KBM-7 (cell line): ENCODE measurements around the gene HPGD.

Experiments used
- DNase-seq: peaks from one replicate; pipeline ENCODE4 v3.0.0-alpha.2; 2015
- in situ Hi-C: fragments of 300-500 bp; cut with MboI; formaldehyde crosslinking; loops from 2 replicates; pipeline ENCODE4 v1.14.3; 2020; ENCODE audit warnings: low sequenced_read_pairs, low pct_unique_long_range_greater_than_20kb, mixed read lengths

The HPGD gene

DNA sequence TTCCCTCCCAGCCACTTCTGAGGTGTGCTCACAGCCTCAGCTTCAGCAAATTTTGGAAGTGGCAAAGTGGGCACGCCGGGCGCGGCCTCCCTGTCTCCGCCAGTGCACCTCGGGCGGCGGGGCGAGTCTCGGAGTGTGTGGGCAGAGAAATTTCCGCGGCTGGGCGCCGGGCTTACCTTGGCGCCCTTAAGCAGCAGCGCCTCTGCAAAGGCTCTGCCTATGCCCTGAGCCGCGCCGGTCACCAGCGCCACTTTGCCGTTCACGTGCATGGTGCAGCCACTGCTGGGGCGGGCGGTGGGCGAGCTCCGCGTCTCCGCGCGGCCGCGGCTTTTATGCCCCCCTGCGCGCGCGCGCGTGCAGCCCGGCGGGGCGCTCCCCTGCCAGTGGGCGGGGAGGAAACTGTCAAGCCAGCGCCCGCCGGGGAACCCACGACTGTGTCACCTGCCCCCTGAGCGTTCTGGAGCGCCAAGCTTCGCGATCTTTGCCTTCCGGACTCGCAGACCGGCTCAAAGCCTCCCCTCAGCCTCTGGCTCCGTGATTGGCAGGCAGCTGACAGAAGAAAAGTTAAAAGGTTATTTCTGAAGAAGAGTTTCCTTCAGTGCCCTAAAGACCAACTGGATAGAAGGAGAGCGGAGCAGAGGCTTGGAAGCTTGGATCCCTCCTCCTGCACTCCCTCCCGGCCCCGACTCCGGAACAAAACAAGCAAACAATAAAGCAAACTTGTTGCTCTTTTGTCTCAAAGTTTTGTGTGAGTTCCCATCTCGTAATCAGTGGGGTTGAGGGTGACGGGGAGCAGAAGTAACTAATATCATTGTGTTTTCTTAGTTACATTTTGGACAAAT, at the start of gene HPGD:
TSS of gene HPGD (minus strand) at position 306 of the 842 bp plus-strand sequence. CDS start at position 269, 37 bp downstream.
- DNase-seq: peak; percentile 29
- in situ Hi-C loops: no loop called here

DNA sequence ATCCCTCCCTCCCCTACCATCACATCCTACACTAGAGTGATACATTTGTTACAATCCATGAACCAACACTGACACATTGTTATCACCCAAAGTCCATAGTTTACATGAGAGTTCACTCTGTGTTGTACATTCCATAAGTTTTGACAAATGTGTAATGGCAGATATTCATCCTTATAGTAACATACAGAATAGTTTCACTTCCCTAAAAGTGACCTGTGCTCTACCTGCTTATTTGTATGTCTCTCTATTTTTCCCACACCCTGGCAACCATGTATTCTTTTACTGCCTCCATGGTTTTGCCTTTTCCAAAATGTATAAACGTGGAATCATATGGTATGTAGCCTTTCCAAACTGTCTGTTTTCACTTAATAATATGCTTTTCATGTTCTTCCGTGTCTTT, 42.2 kb upstream of the HPGD start:
- in situ Hi-C loops: no loop called here
- no peak for DNase-seq

DNA sequence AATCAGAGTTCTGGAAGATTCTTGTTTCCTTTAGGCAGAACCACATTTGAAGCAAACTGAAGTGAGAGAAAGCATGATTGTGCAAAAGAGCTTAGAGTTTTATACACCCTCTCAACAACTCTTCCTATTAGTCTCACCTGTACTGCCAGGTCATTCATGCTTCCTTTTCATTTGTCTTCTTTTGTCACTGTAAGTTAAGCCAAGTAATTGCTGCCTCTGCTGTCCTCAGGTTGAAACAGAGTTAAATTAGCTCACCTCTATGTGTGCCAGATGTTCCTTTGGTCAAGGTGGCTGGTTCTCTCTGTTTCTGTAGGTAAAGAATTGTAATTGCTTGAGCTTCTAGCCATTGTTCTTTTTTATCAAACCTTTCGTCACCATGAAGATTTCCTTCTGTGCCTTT, 41.1 kb upstream of the HPGD start:
- in situ Hi-C loops: no loop called here
- DNase-seq: no peak

DNA sequence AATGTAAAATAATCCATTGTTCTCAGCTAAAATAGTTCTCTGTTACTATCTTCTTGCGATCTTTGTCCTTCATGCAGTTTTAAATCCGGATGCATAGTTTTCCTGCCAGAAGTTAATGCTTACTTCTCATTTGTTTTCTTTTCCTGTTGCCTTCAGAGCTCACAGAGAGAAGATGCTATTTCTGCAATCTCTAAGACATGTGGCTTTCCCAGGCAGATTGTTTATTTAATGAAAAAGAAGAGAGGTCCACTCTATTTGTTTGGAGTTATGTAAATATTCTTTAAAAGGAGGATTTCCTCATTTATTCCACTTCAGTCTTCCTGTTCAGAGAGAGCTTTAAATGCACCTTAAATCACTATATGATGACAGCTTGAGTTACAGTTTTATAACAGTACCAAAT, 39.3 kb upstream of the HPGD start:
- in situ Hi-C loops: no loop called here
- DNase-seq: no peak

DNA sequence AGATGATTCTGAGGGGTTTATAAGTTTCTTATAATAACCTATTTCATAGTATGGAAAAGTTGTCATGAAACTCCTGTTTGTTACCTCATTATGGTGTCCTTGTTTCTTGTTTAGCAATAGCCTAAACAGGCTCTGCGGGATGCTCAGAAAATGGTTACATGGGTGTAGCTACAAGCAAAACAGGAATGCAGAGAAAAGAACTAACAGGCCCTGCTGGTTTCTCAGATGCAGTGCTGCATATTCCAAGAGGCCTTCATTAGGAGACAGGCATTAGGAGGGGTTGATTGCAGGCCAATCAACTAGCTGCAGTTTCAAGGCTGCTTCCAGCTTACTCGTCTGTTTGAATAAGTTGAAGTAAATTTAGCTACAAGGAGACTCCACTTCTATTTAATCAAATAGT, 37.6 kb upstream of the HPGD start:
- in situ Hi-C loops: no loop called here
- DNase-seq: no peak

DNA sequence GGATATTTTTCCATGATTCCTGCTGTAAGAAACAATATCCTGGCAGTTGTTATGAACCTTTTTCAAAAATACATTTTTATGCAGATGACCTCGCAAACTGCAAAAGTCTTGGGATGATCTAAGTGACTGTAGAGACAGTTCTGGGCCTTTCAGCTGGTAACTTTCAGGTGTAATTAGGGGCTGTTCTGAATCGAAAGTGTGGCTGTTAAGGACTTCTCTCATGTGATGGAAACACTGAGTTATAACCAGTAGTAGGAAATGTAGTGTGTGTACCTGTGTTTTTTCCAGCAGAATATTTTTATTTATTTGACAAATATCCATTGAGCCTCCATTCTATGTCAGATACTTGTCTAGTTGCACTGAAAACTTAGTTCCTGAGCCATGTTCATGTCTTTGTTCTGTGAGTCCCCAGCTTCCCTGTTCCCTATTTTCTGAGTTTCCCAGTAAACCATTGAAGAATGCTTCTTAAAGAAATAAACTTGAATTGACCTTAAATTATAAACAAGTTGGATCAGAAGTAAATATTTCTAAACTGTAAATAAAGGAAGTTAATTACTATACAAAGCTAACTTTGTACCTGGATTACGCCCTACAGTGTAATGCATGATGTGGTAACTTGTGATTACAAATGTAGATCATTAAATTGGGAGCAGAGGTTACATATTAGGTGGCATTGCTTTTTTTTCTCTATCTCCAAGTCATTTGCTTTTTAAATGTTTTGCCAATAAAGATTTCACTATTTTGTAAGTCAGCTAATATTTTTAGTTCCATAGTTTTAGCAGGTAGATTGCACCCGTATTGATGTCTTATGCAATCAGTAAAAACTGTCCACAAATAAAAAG, 33.7 kb upstream of the HPGD start:
- DNase-seq: no peak
- in situ Hi-C loops: no loop called here

DNA sequence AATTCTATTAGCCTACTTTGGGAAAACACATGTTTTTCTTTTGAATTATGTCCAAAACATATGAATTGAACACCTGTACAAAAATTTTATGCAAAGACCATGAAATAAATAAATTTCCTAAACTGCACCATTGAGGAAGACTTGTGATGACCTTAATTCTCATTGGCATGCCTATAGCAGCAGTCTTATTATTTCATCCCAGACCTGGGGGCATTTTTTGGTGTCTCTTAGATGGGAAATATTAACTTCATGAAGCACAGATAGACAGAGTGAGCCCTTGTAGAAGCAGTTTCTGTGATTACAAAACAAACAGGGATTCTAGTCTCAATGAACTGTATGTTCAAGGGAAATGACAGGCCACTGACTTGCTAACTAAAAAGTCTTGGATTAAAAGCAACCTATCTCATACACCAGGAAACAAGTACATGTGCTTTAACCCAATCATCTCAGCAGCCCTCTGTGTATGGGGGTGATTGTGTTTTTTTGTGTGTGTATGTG, 32.0 kb upstream of the HPGD start:
- DNase-seq: no peak
- in situ Hi-C loops: no loop called here

DNA sequence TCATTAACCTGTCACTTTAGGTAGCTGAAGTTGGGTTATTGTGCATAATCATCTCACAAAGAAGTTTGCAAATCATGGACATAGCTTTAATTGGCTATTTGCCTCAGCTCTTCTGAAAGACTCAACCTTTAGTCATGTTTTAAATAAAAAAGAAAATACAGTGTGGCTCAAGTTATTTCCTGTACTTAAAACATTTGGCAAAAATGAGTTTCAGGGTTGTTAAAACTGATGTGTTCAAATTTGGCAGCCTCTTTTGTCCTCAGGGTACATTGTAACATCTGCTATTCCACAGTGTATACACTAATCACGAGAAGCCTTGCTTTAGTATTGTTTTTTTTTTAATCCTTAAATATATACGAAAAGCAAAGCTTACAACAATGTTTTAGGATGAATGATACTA, 31.5 kb upstream of the HPGD start:
- in situ Hi-C loops: no loop called here
- no peak for DNase-seq

DNA sequence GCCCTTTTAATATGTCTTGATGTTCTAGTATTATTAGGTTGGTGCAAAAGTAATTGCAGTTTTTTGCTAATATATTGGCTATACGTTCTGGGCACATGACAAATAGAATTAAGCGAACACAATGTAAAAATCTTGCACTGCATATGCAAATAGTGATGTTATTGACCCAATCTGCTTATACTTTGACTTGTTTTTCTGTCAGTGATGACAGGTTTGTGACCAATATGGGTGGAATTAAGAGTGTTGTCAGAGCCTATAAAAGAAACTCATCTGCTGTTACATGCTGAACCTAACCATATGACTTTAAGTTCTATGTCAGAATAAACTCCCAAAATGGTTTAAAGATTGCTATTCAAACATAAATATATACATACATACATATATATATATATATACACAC, 30.7 kb upstream of the HPGD start:
- in situ Hi-C loops: no loop called here
- DNase-seq: no peak

DNA sequence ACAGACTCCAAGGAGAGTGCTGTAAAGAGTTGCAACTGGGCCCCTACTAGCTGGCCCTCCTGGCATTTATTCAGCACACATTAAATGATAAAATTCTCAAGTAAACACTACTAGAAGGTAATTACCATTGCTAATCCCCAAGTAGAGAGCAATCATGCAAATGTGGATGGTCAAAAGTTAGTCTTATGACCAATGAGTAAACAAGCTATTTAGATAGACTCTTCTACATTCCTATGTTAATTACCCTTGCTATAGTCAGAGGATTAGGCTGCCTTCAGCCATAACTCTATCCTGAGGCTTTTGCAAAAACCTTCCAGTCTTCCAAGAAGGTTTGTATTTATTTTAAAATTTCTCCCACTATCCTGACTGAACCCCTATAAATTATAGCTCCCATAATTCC, 28.3 kb upstream of the HPGD start:
- in situ Hi-C loops: no loop called here
- DNase-seq: no peak

DNA sequence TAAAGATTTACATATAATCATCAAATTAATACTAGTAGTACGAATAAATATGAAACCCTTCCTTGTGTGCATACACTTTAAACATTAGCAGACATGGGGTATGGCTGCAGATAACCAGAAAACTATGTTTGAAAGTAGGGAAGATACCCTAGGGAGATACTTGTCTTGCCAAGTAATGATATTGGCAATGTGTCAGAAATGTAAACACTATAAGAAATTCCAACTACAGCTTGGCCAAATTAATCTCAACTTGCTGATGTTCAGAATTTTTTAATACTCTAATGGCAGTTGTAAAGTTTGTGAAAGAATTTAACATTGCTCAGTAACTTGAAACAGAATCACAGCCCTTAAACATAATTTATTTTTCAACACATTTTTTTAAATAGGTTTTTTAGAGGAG, 27.4 kb upstream of the HPGD start:
- no peak for DNase-seq
- in situ Hi-C loops: no loop called here

DNA sequence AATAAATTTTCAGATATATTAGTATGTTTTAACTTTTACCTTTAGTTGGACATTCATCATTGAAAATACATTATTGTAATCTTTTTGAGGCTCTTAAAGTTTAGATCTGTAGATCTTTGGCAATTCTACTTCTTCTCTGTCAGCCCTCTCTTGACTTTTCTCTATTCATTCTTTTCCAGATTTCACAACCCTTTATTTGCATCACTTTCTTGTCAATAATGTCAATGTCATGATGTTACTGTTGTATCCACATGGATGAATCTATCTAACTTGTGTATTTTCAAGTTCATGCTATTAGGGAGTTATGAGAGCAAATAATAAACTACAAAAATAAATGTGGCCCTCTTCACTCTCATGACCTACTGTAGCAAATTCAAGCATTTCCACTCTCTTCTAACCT, 23.0 kb upstream of the HPGD start:
- in situ Hi-C loops: no loop called here

DNA sequence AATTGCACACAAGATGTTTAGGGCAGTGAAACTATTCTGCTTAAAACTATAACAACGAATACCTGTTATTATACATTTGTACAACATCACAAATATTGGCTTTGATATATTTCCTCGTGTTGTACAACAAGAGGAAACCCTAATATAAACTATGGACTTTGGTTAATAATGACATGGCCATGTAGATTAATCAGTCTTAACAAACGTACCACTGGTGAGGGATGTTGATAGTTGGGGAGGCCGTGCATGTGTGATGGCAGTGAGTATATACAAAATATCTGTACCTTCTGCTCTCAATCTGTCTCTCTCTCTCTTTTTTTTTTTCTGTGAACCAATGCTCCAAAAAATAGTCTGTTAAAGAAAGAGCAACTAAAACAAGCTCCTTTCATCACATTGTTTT, 22.2 kb upstream of the HPGD start:
- in situ Hi-C loops: no loop called here
- no peak for DNase-seq

More for the DNA sequence above, 23.0 kb upstream of the HPGD start:
- no peak for DNase-seq

DNA sequence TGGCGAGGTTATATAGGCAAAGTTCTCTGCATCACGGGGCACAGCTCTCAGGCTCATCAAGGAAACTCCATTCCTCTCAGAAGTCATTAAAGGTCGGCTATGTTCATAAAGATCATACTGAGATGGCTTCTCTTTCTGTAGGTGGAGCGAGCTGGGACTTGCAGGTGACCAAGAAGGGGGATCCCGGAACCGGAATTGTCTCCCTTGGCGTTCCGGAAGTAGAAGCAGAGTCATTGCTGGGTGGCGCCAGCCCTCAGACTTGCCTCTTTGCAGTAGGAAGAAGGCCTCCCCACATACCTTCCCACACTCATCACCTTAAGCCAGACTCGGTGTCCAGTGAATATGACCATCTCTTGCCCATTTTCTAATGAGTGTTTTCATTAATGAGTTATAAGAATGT, 17.9 kb upstream of the HPGD start:
- DNase-seq: no peak
- in situ Hi-C loops: no loop called here

DNA sequence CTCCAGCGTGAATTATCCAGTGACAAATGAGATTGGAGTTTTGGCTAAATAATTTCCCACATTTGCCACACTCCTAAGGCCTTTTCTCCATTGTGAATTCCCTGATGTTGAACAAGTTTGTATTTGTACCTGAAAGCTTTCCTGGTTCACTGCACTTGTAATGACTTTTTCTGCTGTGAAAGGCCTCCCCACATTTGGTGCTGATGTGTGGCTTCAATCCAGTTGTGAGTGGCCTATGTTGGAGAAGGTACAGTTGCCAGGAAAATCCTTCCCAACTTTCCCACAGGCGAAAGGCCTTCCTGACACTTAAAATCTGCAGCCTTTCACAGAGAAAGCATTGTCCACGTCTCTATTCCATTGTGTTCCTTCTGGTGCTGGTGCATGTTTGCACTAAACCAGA, 17.3 kb upstream of the HPGD start:
- DNase-seq: no peak
- in situ Hi-C loops: no loop called here

DNA sequence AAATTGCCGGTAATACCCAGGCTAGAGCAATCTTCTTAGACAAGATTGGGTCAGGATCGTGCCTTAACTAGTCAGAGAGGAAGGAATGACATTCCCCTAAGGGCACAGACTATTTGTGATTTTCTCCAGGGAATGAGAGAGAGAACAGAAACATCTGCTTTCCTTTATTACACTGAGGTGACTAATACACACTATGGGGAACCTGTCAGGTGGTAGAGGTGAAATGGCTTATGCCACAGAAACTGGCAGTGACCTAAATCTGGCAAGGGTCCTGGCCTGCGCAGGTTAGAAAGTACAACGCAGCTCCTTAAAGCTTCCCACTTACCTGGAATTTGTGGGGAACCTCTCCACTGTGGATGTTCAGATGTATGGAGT, 16.6 kb upstream of the HPGD start:
- no peak for DNase-seq
- in situ Hi-C loops: no loop called here

DNA sequence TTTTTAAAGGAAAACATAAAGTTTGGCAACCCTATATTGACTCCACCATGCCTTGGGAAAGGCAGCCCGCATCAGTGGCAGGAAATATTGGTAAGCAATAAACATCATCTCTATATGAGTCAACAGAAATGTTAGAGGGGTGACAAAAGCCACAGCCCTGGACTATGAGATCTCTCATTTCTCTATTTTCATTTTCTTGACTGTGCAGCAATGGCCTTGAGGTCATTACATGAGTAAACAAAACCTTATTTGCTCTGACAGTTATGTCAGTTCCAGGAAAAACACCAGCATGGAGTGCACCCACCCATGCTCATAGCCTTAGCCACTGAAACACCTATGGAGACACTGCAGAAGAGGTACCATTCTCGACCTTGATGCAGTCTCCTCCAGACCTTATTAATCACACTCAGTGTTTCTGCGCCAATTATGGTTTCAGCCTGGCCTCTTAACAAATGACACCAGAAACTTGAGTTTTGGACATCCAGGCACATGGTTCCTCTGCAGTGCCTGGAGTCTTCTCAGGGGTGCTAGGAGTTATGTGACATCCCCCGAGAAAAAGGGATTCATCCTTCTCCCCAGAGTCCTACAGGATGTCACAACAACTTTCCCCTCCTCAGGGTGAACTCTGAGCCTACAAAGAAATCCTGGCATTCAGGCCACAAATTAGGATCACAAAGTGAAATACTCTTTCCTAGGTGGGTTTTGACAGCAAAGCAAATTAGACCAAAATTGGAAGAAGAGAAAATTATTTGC, 16.0 kb upstream of the HPGD start:
- DNase-seq: no peak

DNA sequence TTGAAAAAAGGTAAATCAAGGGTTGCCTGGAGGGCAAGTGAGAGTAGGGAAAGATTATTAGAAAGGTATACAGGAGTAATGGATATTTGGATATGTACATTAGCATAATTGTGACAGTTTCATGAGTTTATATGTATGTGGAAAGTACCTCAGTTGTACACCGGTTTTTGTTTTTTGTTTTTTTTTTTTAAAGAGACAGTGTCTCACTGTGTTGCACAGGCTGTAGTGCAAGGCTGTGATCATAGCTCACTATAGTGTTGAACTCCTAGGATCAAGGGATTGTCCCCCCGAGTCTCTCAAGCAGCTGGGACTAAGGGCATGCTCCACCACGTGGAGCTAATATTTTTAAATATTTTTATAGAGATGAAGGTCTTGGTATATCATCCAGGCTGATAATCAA, 15.3 kb upstream of the HPGD start:
- no peak for DNase-seq
- in situ Hi-C loops: no loop called here

More for the DNA sequence above, 16.0 kb upstream of the HPGD start:
- in situ Hi-C loops: no loop called here

DNA sequence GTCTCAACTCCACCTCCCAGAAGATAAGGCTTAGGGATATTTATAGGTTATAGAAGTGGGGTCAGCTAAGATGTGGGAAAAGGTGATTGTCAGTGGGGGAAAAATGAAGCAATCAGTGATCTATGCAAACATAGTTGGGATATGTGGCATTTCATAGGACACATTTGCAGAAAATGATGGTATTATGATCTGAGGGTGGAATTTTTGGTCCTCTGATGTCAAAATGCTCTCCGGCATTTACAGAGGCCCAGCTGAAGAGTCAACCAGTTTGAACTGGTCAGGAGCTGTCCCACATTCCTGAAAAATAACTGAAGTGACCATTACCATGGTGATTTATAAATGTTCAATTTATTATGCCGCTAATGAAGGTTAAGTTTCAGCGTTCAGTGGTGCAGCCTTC, 12.2 kb upstream of the HPGD start:
- in situ Hi-C loops: no loop called here
- no peak for DNase-seq

DNA sequence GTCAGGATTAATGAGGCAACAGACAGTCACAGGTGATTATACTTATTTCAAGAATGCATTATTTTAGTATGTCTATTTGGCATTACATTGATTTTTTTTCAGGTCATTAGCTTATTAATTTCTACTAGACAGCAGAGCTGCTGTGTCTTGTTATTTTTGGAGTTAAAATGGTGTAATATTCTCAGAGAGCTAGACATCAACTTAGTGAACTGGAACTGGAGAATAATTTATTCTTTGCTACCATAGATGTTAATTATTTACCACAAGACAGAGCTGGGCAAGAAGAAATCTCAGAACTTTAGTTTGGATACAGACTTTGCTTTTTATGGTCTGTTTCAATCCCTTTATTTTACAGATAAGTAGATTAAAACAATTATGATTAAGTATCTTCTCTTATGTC, 10.2 kb upstream of the HPGD start:
- DNase-seq: no peak
- in situ Hi-C loops: no loop called here
